GM10266 (cell line): Measurements from ENCODE around the gene WFIKKN1.

Source experiments
- DNase-seq: peaks from one replicate; pipeline ENCODE4 v3.0.0; 2012; ENCODE audit errors: extremely low spot score
- CTCF ChIP-seq: IDR thresholded peaks from 2 replicates; pipeline ENCODE4 v1.5.1; 2012; ENCODE audit warnings: mild to moderate bottlenecking, low read depth; ENCODE audit not compliant: control insufficient read depth, insufficient read depth; ENCODE audit errors: missing control alignments

Gene WFIKKN1

GRCh38 chr16:619476-620100 is 11.2 kb upstream of the WFIKKN1 start:
- DNase-seq = no peak
- TF ChIP-seq CTCF = no peak

GRCh38 chr16:620700-621525 is 9.9 kb upstream of the WFIKKN1 start:
- TF ChIP-seq CTCF = no peak
- no peak for DNase-seq

- no peak for DNase-seq
- no peak for TF ChIP-seq CTCF
Measured at GRCh38 chr16:621526-622105, 9.2 kb upstream of the WFIKKN1 start.

DNA sequence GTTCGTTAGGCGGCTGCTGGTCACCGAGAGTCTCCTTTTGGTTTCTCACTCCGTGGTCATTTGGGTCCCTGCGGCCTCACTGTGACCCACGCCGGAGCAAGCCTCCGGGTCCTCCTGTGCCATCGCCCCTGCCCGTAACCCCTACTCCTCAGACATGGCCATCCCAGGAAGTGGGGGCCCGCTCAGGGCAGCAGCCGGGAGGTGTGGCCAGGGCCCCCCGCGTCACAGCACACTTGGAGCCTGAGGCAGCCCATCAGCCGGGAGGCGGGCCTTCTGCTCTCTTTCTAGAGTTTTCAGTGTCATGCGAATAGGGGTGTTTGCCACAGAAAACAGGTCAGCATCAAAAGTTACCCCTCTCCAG is 7.9 kb upstream of the WFIKKN1 start:
- no peak for TF ChIP-seq CTCF
- no peak for DNase-seq

DNA sequence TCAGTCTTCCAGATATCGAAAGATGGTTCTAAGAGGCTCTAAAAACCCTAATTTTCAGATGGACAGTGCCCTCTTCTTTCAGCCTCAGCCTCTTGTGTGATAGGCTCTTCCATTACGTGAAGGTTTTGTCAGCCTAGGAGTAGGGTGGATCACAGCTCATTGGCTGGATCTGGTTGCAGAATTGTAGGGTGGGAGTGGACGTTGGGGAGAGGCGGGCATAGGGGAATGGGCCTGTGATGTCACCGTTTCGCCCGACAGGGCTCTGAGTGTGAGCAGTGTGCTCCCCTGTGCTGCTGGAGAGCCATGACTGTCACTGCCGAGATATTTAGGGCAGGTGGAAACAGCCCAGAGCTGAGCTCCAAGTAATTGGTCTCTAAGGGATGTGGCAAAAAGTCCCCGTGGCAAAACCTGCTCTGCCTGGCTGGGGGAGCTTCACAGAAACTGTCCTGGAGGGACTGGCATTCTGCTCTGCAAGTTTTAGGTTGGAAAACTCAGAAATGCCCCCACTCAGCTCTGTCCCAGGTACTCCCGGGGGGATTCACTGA is 6.2 kb upstream of the WFIKKN1 start:
- TF ChIP-seq CTCF = no peak
- DNase-seq = no peak

DNA sequence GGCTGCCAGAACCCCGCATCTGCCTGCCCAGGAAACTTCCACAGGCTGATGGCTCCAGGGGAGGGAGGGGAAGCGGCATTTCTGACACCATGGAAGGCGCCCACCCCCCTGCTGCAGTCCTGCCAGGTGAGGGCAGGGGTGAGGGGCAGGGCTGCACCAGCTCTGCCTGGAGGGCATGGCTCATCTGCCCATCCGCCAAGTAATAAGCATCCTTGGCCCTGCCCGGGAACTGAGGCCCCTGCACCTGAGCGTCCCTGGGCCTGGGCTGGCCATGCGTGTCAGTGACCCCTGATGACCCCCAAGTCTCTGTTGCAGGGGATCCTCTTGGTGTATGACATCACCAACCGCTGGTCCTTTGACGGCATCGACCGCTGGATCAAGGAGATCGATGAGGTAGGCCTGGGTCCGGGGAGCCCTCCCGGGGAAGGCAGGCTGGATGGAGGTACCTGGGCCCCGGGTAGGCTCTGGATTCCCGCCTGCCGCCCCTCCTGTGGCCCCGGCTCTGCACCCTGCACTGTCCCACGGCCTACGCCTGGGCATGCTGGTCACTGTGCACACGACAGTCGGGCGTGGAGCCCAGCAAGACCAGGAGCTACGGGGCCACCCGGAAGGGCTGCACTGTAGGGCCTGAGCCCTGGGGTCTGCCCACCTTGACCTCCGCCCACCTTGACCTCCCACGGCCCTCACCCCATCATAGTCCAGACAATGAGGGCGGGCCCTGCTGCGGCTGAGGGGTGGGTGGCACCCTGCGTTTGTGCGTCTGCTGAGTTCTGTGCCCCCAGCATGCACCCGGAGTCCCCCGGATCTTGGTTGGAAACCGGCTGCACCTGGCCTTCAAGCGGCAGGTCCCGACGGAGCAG is 5.4 kb upstream of the WFIKKN1 start:
- no peak for TF ChIP-seq CTCF
- DNase-seq = no peak
